Endothelial cell of umbilical vein (primary cell): ENCODE results near the gene AMD1. TPM values are rescaled to one million over a fixed set of nuclear protein-coding genes. Genes with fewer than 3 reads are reported as not detected.

ENCODE experiments used
- BruUV-seq: library from RNA; stranded (reverse); fragments of 400-500 nt; replicated peaks from 2 replicates; lab custom pipeline; 2021; lab: Mats Ljungman, UMichigan
- CTCF ChIA-PET: fragments of 300-600, 350-600 bp; sonication (Branson Sonifier 250); formaldehyde crosslinking; loops from one replicate; lab custom pipeline; 2021; ENCODE audit warnings: antibody characterized with exemption, inconsistent platforms; lab: Charles Lee
- POLR2A ChIA-PET: fragments of 300-600, 350-600 bp; sonication (Branson Sonifier 250); formaldehyde crosslinking; loops from one replicate; lab custom pipeline; 2021; ENCODE audit warnings: antibody characterized with exemption, inconsistent platforms; lab: Charles Lee
- DNase-seq: peaks from one replicate; pipeline ENCODE4 v3.0.0-alpha.2; 2011; ENCODE audit warnings: low read depth, low spot score
- FAIRE-seq: peaks from 2 replicates; lab custom pipeline; 2011; peaks lifted over from hg19 to GRCh38; lab: Jason Lieb, UNC
- H2AFZ ChIP-seq: 2 replicates; pipeline ENCODE4 v1.6.0; 2012; ENCODE audit warnings: low read depth, low read length, control low read depth, inconsistent platforms
- H3K27ac ChIP-seq: 2 replicates; pipeline ENCODE4 v1.5.1; 2011; ENCODE audit warnings: low read depth, mild to moderate bottlenecking, control low read depth, low read length, moderate library complexity; ENCODE audit not compliant: insufficient read depth
- H3K27me3 ChIP-seq, 2 experiments: 2 replicates each; pipeline versions ENCODE4 v1.6.0 to v1.6.1; 2011; ENCODE audit warnings: low read length in 2 of 2, mixed read lengths in 1 of 2; ENCODE audit not compliant: control insufficient read depth in 2 of 2, insufficient read depth in 2 of 2
- H3K36me3 ChIP-seq, 2 experiments: 2 replicates in 1 of 2; 3 replicates in 1 of 2; pipeline ENCODE4 v1.5.1; 2011; ENCODE audit warnings: low read length in 2 of 2, mild to moderate bottlenecking in 1 of 2, moderate library complexity in 1 of 2; ENCODE audit not compliant: control insufficient read depth in 2 of 2, insufficient read depth in 2 of 2; ENCODE audit errors: extremely low read depth in 1 of 2
- H3K4me1 ChIP-seq: 3 replicates; pipeline ENCODE4 v1.5.1; 2011; ENCODE audit warnings: mild to moderate bottlenecking, low read length; ENCODE audit not compliant: control insufficient read depth, insufficient read depth; ENCODE audit errors: extremely low read depth
- H3K4me2 ChIP-seq: 2 replicates; pipeline ENCODE4 v1.6.1; 2011; ENCODE audit warnings: low read length, control low read depth, mixed read lengths; ENCODE audit not compliant: insufficient read depth
- H3K4me3 ChIP-seq, 3 experiments: fragments of 200-600 bp in 1 of 3; sonication (generic), shearing (Covaris generic) in 1 of 3; replicated peaks in 1 of 3; 2 replicates each; pipeline ENCODE4 v1.5.1; 2011 to 2016; ENCODE audit warnings: control low read depth in 3 of 3, low read length in 3 of 3, mild to moderate bottlenecking in 2 of 3, inconsistent platforms in 1 of 3, low read depth in 1 of 3, moderate library complexity in 1 of 3; ENCODE audit not compliant: insufficient read depth in 1 of 3
- H3K79me2 ChIP-seq: 2 replicates; pipeline ENCODE4 v1.6.0; 2012; ENCODE audit warnings: low read length, inconsistent platforms; ENCODE audit not compliant: control insufficient read depth, insufficient read depth
- H3K9ac ChIP-seq: replicated peaks from 2 replicates; pipeline ENCODE3; 2011; ENCODE audit warnings: low read length, control low read depth; ENCODE audit not compliant: insufficient read depth; ENCODE audit errors: extremely low read depth
- H3K9me1 ChIP-seq: replicated peaks from 3 replicates; pipeline ENCODE4 v1.6.0; 2011; ENCODE audit warnings: mild to moderate bottlenecking, low read length; ENCODE audit not compliant: control insufficient read depth, insufficient read depth; ENCODE audit errors: extremely low read depth
- H3K9me3 ChIP-seq: replicated peaks from 2 replicates; pipeline ENCODE4 v1.5.1; 2012; ENCODE audit warnings: low read length, inconsistent platforms; ENCODE audit not compliant: control insufficient read depth, insufficient read depth
- H4K20me1 ChIP-seq: replicated peaks from 2 replicates; pipeline ENCODE3; 2011; ENCODE audit warnings: mild to moderate bottlenecking, low read length; ENCODE audit not compliant: control insufficient read depth, insufficient read depth; ENCODE audit errors: extremely low read depth
- EZH2 ChIP-seq: IDR thresholded peaks from 2 replicates; pipeline ENCODE4 v1.6.1; 2012; ENCODE audit warnings: borderline replicate concordance, low read depth, mild to moderate bottlenecking, moderate library complexity, low read length, inconsistent platforms; ENCODE audit not compliant: severe bottlenecking
- FOS ChIP-seq: IDR thresholded peaks from 2 replicates; pipeline ENCODE4 v1.6.1; 2011; ENCODE audit warnings: mild to moderate bottlenecking, low read length, moderate library complexity, borderline replicate concordance; ENCODE audit not compliant: insufficient read depth
- GATA2 ChIP-seq: IDR thresholded peaks from 2 replicates; pipeline ENCODE4 v1.7.0; 2011; ENCODE audit warnings: low read depth, mild to moderate bottlenecking, moderate library complexity, mixed read lengths, low read length; ENCODE audit not compliant: insufficient read length, insufficient read depth
- JUN ChIP-seq: IDR thresholded peaks from 2 replicates; pipeline ENCODE4 v1.6.1; 2011; ENCODE audit warnings: borderline replicate concordance, low read depth; ENCODE audit not compliant: insufficient read length, insufficient read depth
- MYC ChIP-seq: IDR thresholded peaks from one replicate; pipeline ENCODE4 v1.6.1; 2011; ENCODE audit warnings: mild to moderate bottlenecking, low read depth, low read length
- POLR2A ChIP-seq: IDR thresholded peaks from 2 replicates; pipeline ENCODE4 v1.6.1; 2012; ENCODE audit warnings: low read depth, mild to moderate bottlenecking, control low read depth, low read length
- POLR2AphosphoS5 ChIP-seq: IDR thresholded peaks from 2 replicates; pipeline ENCODE4 v1.6.1; 2012; ENCODE audit warnings: low read depth, mild to moderate bottlenecking, control low read depth, low read length, moderate library complexity; ENCODE audit not compliant: insufficient read depth
- dilution Hi-C: fragments of 300-500 bp; cut with MboI; formaldehyde crosslinking; loops from one replicate; pipeline ENCODE4 v1.15.0; 2019; ENCODE audit warnings: low sequenced_read_pairs; ENCODE audit not compliant: extremely low pct_ligation_motif_present
- intact Hi-C: fragments of 100-400 bp; cut with micrococcal nuclease; formaldehyde crosslinking; loops from one replicate; pipeline ENCODE4 v1.10.0; 2022
- polyA plus RNA-seq, 4 experiments: library from polyadenylated mRNA; depleted of rRNA in 3 of 4; stranded (reverse) in 3 of 4; unstranded in 1 of 4; fragments of >200 nt; gene quantifications; 2 replicates each; pipeline versions ENCODE4 v1.2.1 to v1.2.3, GENCODE V29; 2011 to 2012; ENCODE audit warnings: missing spikeins in 1 of 4
- total RNA-seq: library from RNA; stranded (reverse); gene quantifications from 2 replicates; pipeline ENCODE4 v1.2.3, GENCODE V29; 2021
- TF ChIP-seq, protein P1 (sequence below): IDR thresholded peaks from 2 replicates; pipeline ENCODE4 v1.6.1; 2011; ENCODE audit not compliant: insufficient read depth, insufficient read length
- TF ChIP-seq, protein P2 (sequence below), 2 donors: IDR thresholded peaks; 1 replicate in 1 of 2; 2 replicates in 1 of 2; pipeline ENCODE4 v1.5.1; 2011; ENCODE audit warnings: low read length in 2 of 2, mild to moderate bottlenecking in 2 of 2, moderate library complexity in 2 of 2, control low read depth in 1 of 2, inconsistent platforms in 1 of 2, low read depth in 1 of 2; ENCODE audit not compliant: insufficient read depth in 1 of 2; ENCODE audit errors: extremely low read depth in 1 of 2

Gene AMD1
- total and polyA plus RNA-seq, 2 donors (not counting 3 experiments of a cell fraction or from before 2014, with no cell fraction given), result 13.1 to 48.2 TPM

DNA sequence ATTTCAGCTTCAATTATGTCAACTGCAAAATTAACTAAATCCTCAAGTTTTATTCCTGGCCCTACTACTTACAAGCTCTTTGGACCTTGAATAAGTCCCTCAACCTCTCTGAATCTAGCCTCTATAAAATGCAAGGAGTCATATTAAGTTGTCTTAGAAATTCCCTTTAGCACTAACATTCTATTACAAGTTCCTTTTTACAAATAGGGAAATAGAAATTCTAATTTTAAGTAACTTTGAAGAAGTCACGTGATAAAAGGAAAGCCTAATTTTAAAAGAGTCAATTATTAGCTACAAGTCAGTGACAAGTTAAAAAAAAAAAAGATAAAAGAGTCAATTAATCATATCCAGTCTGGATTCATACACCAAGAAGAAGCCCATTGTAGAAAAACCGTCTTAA, 59.3 kb downstream of the AMD1 start:
- Histone ChIP-seq H3K4me2 (no peak overlapping the region), H3K79me2 (no peaks in the 10 kb centered on the region), H3K9me1 (no peaks in the 10 kb centered on the region), H3K27ac (no peak overlapping the region), H3K9ac (no peak overlapping the region), H3K36me3 (no peaks in the 10 kb centered on the region), H2AFZ (no peak overlapping the region), H3K27me3 (no peaks in the 10 kb centered on the region), H3K9me3 (no peaks in the 10 kb centered on the region), H4K20me1 (no peaks in the 10 kb centered on the region), H3K4me3 (no peak overlapping the region), H3K4me1 (no peaks in the 10 kb centered on the region)
- no TSS peak for BruUV-seq
- ChIA-PET CTCF (interaction anchor here (1.0 kb wide), 1 partner anchor 477 kb away, joined by 3 read pairs; no protein-coding TSS in a partner anchor), POLR2A (no interaction called here)
- dilution Hi-C loops, result no loop called here
- no peak for DNase-seq
- no peak for TF ChIP-seq MYC
- intact Hi-C loops, result no loop called here
- FAIRE-seq, result peak; percentile 15

DNA sequence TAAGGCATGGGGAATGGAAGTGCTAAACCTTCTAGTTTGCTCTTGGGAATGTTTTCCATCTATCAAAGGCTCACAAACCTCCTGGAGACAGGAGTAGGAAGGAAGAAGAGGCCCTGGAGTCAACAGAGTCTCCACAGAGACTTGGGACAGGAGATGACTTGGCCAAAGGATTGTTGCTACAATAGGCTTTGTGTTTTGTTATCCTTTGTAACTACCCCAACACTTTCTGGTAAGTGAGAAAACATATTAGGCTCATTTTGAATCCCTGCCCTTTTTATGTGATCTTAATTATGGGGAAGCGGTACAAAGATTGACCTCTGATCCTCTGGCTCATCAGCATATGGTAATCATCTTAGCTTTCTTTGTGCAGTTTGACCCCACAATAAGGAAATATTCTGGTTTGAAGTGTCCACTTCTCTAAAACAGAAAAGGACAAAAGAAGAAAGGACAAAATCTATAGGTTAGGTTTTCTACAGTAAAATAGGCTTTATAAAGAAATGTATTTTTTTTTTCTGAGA, 59.9 kb downstream of the AMD1 start:
- H3K27me3 ChIP-seq, result no peaks in the 10 kb centered on the region
- H3K79me2 ChIP-seq, result no peaks in the 10 kb centered on the region
- no peak overlapping the region for H3K4me2 ChIP-seq
- FAIRE-seq (no peak), DNase-seq (no peak)
- H3K4me1 ChIP-seq, result no peaks in the 10 kb centered on the region
- no peaks in the 10 kb centered on the region for H4K20me1 ChIP-seq
- no peak overlapping the region for H3K27ac ChIP-seq
- ChIA-PET POLR2A (no interaction called here), CTCF (interaction anchor here (1.0 kb wide), 1 partner anchor 477 kb away, joined by 3 read pairs; no protein-coding TSS in a partner anchor)
- H3K9me1 ChIP-seq, result no peaks in the 10 kb centered on the region
- no TSS peak for BruUV-seq
- H3K9ac ChIP-seq, result no peak overlapping the region
- no peak for TF ChIP-seq FOS
- no peak for TF ChIP-seq MYC
- TF ChIP-seq EZH2, result no peak
- TF ChIP-seq JUN, result no peak
- no peak for TF ChIP-seq GATA2
- TF ChIP-seq, protein P1, sequence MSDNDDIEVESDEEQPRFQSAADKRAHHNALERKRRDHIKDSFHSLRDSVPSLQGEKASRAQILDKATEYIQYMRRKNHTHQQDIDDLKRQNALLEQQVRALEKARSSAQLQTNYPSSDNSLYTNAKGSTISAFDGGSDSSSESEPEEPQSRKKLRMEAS, result no peak
- TF ChIP-seq POLR2A, result no peak
- TF ChIP-seq, protein P2, sequence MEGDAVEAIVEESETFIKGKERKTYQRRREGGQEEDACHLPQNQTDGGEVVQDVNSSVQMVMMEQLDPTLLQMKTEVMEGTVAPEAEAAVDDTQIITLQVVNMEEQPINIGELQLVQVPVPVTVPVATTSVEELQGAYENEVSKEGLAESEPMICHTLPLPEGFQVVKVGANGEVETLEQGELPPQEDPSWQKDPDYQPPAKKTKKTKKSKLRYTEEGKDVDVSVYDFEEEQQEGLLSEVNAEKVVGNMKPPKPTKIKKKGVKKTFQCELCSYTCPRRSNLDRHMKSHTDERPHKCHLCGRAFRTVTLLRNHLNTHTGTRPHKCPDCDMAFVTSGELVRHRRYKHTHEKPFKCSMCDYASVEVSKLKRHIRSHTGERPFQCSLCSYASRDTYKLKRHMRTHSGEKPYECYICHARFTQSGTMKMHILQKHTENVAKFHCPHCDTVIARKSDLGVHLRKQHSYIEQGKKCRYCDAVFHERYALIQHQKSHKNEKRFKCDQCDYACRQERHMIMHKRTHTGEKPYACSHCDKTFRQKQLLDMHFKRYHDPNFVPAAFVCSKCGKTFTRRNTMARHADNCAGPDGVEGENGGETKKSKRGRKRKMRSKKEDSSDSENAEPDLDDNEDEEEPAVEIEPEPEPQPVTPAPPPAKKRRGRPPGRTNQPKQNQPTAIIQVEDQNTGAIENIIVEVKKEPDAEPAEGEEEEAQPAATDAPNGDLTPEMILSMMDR (IDR thresholded peaks at IDR 0.05; ENCODE audit: extremely low read depth in 1 of 2, insufficient read depth in 1 of 2, low read depth in 1 of 2, low read length in 2 of 2), result no peak
- TF ChIP-seq POLR2AphosphoS5, result no peak
- no peaks in the 10 kb centered on the region for H3K36me3 ChIP-seq
- intact Hi-C loops, result no loop called here
- H2AFZ ChIP-seq, result no peak overlapping the region
- no peak overlapping the region for H3K4me3 ChIP-seq
- no peaks in the 10 kb centered on the region for H3K9me3 ChIP-seq
- dilution Hi-C loops, result no loop called here
